GM12878 (cell line): ENCODE data around the gene PSAT1.

Experiments used
- ESRRA ChIP-seq: IDR thresholded peaks from 2 replicates; pipeline ENCODE4 v1.6.1; 2012; ENCODE audit warnings: mild to moderate bottlenecking, low read length, improper control_type of control experiment
- EZH2 ChIP-seq: IDR thresholded peaks from 2 replicates; pipeline ENCODE4 v1.6.1; 2012; ENCODE audit warnings: low read depth, mild to moderate bottlenecking, control low read depth, inconsistent platforms, low read length, borderline replicate concordance; ENCODE audit not compliant: control insufficient read depth
- POLR2AphosphoS2 ChIP-seq: IDR thresholded peaks from 2 replicates; pipeline ENCODE4 v1.6.1; 2011; ENCODE audit warnings: low read depth, mild to moderate bottlenecking, low read length, improper control_type of control experiment, moderate library complexity

DNA sequence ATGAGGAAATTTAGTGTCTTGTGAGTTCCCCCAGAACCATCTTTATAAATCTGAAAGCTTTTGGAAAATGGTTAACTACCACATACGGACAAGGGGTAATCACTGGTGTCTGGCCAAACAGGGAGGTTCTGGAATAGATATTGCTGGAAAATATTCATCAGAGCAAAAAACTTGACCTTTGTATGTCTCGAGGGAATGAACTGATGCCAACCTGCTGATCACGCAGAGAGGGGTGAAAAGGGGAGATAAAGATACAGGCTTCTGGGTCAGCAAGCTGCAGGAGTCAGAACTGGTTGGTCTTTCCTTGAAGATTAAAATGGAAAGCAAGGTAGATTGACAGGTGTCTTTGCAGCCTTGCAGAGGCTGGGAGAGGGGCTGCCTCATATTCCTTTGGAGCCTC lies 35.5 kb downstream of the PSAT1 start:
- no peak for TF ChIP-seq ESRRA
- no peak for TF ChIP-seq EZH2
- TF ChIP-seq POLR2AphosphoS2, result no peak
